Trophoblast cell (in vitro differentiated cells and primary cell): ENCODE measurements around the gene NACAD.

Experiments
- DNase-seq, 2 donors: peaks; one replicate each; pipeline ENCODE4 v3.0.0-alpha.2; 2016
- H2AFZ ChIP-seq: 2 replicates; pipeline ENCODE4 v1.6.1; 2013; ENCODE audit warnings: low read length, moderate library complexity, mild to moderate bottlenecking; ENCODE audit not compliant: insufficient read depth, poor library complexity
- H2AK5ac ChIP-seq: 2 replicates; pipeline ENCODE4 v1.6.1; 2013; ENCODE audit warnings: mild to moderate bottlenecking, low read length
- H2BK120ac ChIP-seq: 2 replicates; pipeline ENCODE4 v1.6.1; 2013; ENCODE audit warnings: low read length, mild to moderate bottlenecking, moderate library complexity; ENCODE audit not compliant: insufficient read depth, poor library complexity
- H2BK12ac ChIP-seq: 2 replicates; pipeline ENCODE4 v1.6.1; 2013; ENCODE audit warnings: mild to moderate bottlenecking, low read length, moderate library complexity
- H2BK5ac ChIP-seq: 2 replicates; pipeline ENCODE4 v1.6.1; 2013; ENCODE audit warnings: low read length, low read depth, moderate library complexity, mild to moderate bottlenecking; ENCODE audit not compliant: poor library complexity
- H3K14ac ChIP-seq: 2 replicates; pipeline ENCODE4 v1.6.1; 2013; ENCODE audit warnings: mild to moderate bottlenecking, low read length
- H3K18ac ChIP-seq: 2 replicates; pipeline ENCODE4 v1.6.1; 2013; ENCODE audit warnings: mild to moderate bottlenecking, low read length
- H3K23ac ChIP-seq: 2 replicates; pipeline ENCODE4 v1.6.1; 2013; ENCODE audit warnings: low read length
- H3K27ac ChIP-seq: 2 replicates; pipeline ENCODE4 v1.5.1; 2013; ENCODE audit warnings: low read depth, mild to moderate bottlenecking, inconsistent platforms, low read length, moderate library complexity
- H3K27me3 ChIP-seq: 2 replicates; pipeline ENCODE4 v1.6.1; 2013; ENCODE audit warnings: inconsistent platforms, mild to moderate bottlenecking, low read length, moderate library complexity; ENCODE audit not compliant: insufficient read depth
- H3K36me3 ChIP-seq, 2 experiments: 1 replicate in 1 of 2; 2 replicates in 1 of 2; pipeline ENCODE4 v1.6.1; 2013; ENCODE audit warnings: low read length in 2 of 2, mild to moderate bottlenecking in 2 of 2, moderate library complexity in 1 of 2; ENCODE audit not compliant: insufficient read depth in 2 of 2, control insufficient read depth in 1 of 2
- H3K4ac ChIP-seq: 2 replicates; pipeline ENCODE4 v1.6.1; 2013; ENCODE audit warnings: low read depth, mild to moderate bottlenecking, low read length, moderate library complexity
- H3K4me1 ChIP-seq, 2 experiments: 1 replicate in 1 of 2; 2 replicates in 1 of 2; pipeline ENCODE4 v1.6.1; 2013; ENCODE audit warnings: low read length in 2 of 2, mild to moderate bottlenecking in 2 of 2, moderate library complexity in 1 of 2; ENCODE audit not compliant: insufficient read depth in 2 of 2, control insufficient read depth in 1 of 2
- H3K4me2 ChIP-seq: 2 replicates; pipeline ENCODE4 v1.6.1; 2013; ENCODE audit warnings: inconsistent platforms, mild to moderate bottlenecking, low read length, moderate library complexity
- H3K4me3 ChIP-seq: 2 replicates; pipeline ENCODE4 v1.5.1; 2013; ENCODE audit warnings: mild to moderate bottlenecking, low read depth, low read length, inconsistent platforms
- H3K79me1 ChIP-seq: one replicate; pipeline ENCODE4 v1.6.1; 2013; ENCODE audit warnings: low read length
- H3K79me2 ChIP-seq: 2 replicates; pipeline ENCODE4 v1.6.1; 2013; ENCODE audit warnings: low read length, mild to moderate bottlenecking; ENCODE audit not compliant: control insufficient read depth, insufficient read depth, poor library complexity
- H3K9ac ChIP-seq: 2 replicates; pipeline ENCODE4 v1.6.1; 2013; ENCODE audit warnings: mild to moderate bottlenecking, low read length
- H3K9me3 ChIP-seq: 2 replicates; pipeline ENCODE4 v1.6.1; 2013; ENCODE audit warnings: low read depth, mild to moderate bottlenecking, control low read depth, inconsistent platforms, low read length; ENCODE audit not compliant: insufficient read depth
- H4K12ac ChIP-seq: 2 replicates; pipeline ENCODE4 v1.6.1; 2013; ENCODE audit warnings: low read depth, mild to moderate bottlenecking, low read length, moderate library complexity
- H4K8ac ChIP-seq: 2 replicates; pipeline ENCODE4 v1.6.1; 2013; ENCODE audit warnings: low read depth, mild to moderate bottlenecking, low read length, moderate library complexity
- H4K91ac ChIP-seq: one replicate; pipeline ENCODE4 v1.6.1; 2013; ENCODE audit warnings: low read depth, mild to moderate bottlenecking, low read length, moderate library complexity
- WGBS: extraction: QIAGEN DNeasy Blood & Tissue Kit; methylation state at CpG from one replicate; pipeline ENCODE4 v1.1.7; 2013; ENCODE audit warnings: missing lambda C conversion rate; ENCODE audit not compliant: insufficient read length, insufficient coverage; ENCODE audit errors: extremely low coverage; 5-methylcytosine and 5-hydroxymethylcytosine counted together

The NACAD gene

DNA sequence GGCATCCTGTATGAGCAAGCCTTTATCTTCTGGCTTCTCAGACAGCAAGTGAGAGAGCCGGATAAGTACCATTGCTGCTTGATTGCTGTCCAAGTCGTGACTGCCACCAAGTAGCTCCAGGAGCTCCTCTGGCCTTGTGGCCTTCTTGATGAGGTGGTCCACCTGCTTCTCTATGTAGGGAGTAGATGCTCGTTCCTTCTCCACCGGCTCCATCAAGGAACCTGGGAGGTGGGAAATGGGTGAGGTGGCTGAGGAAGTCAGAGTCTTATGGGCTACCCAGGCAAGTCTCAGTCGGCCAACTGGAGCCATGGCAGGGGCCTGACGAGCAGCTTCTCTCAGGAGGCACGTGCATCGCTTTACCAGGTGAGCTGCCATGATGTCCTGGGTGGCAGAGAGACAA lies 20.1 kb upstream of the NACAD start:
- Histone ChIP-seq H3K9me3 (no peaks in the 10 kb centered on the region), H4K91ac (no peak overlapping the region), H3K4me3 (no peak overlapping the region), H3K27ac (no peak overlapping the region), H3K4ac (peak overlapping the region; percentile 34), H2BK12ac (no peak overlapping the region), H3K9ac (no peak overlapping the region), H2BK5ac (no peak overlapping the region), H3K36me3 (peaks cover 42 to 50% of the 10 kb centered on the region in 2 experiments), H2BK120ac (no peak overlapping the region), H3K27me3 (no peaks in the 10 kb centered on the region), H3K18ac (peak overlapping the region; percentile 17), H4K12ac (no peak overlapping the region), H4K8ac (no peak overlapping the region), H3K4me1 (no peaks in the 10 kb centered on the region), H3K4me2 (no peak overlapping the region), H2AK5ac (no peak overlapping the region), H3K23ac (no peak overlapping the region), H3K79me1 (peaks cover 4% of the 10 kb centered on the region), H3K79me2 (peaks cover 2% of the 10 kb centered on the region), H3K14ac (no peak overlapping the region), H2AFZ (no peak overlapping the region)
- DNase-seq, result no peak
- no CpG with 5 or more reads among the region's 8 CpGs for WGBS

DNA sequence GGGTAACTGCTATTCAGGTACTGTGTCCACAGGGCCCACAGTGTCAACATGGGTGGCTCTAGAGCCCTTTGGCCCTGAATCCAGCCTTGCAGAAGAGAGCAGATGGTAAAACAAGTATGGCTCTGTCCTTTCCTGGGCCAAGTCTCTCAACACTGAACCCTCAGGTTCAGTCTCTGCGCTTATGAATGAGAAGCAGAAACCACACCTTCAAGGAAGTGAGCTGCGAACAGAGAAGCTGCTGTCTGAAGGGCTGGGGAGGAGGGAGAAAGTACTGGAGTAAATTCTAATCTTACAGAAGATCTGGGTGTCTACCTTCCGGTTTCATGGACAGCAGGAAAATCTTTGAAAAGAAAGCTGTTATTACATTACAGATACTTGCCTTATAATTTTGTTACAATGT lies 18.6 kb upstream of the NACAD start:
- Histone ChIP-seq H2BK120ac (no peak overlapping the region), H4K91ac (no peak overlapping the region), H3K9me3 (no peaks in the 10 kb centered on the region), H4K8ac (no peak overlapping the region), H2AFZ (no peak overlapping the region), H3K4me3 (no peak overlapping the region), H2BK5ac (no peak overlapping the region), H3K4me2 (no peak overlapping the region), H3K14ac (no peak overlapping the region), H3K79me2 (peaks cover 2% of the 10 kb centered on the region), H3K36me3 (peaks cover 55 to 65% of the 10 kb centered on the region in 2 experiments), H2AK5ac (no peak overlapping the region), H3K18ac (no peak overlapping the region), H3K27ac (no peak overlapping the region), H3K4ac (no peak overlapping the region), H3K79me1 (peaks cover 4% of the 10 kb centered on the region), H3K4me1 (no peaks in the 10 kb centered on the region), H3K9ac (no peak overlapping the region), H4K12ac (no peak overlapping the region), H3K27me3 (no peaks in the 10 kb centered on the region), H3K23ac (no peak overlapping the region), H2BK12ac (no peak overlapping the region)
- no CpG with 5 or more reads among the region's 3 CpGs for WGBS
- DNase-seq, result no peak

GRCh38 chr7:45106820-45107219 lies 18.1 kb upstream of the NACAD start:
- Histone ChIP-seq H3K9me3 (no peaks in the 10 kb centered on the region), H3K4me2 (no peak overlapping the region), H2BK120ac (no peak overlapping the region), H3K18ac (no peak overlapping the region), H4K12ac (no peak overlapping the region), H3K36me3 (peaks cover 60 to 70% of the 10 kb centered on the region in 2 experiments), H2BK5ac (no peak overlapping the region), H3K23ac (no peak overlapping the region), H3K9ac (no peak overlapping the region), H4K91ac (no peak overlapping the region), H3K79me1 (peaks cover 4% of the 10 kb centered on the region), H3K4ac (no peak overlapping the region), H2AK5ac (no peak overlapping the region), H4K8ac (no peak overlapping the region), H3K79me2 (peaks cover 2% of the 10 kb centered on the region), H3K27me3 (no peaks in the 10 kb centered on the region), H2AFZ (no peak overlapping the region), H3K14ac (no peak overlapping the region), H2BK12ac (no peak overlapping the region), H3K27ac (no peak overlapping the region), H3K4me1 (no peaks in the 10 kb centered on the region), H3K4me3 (no peak overlapping the region)
- DNase-seq, result no peak
- WGBS, result no CpG with 5 or more reads among the region's 8 CpGs

DNA sequence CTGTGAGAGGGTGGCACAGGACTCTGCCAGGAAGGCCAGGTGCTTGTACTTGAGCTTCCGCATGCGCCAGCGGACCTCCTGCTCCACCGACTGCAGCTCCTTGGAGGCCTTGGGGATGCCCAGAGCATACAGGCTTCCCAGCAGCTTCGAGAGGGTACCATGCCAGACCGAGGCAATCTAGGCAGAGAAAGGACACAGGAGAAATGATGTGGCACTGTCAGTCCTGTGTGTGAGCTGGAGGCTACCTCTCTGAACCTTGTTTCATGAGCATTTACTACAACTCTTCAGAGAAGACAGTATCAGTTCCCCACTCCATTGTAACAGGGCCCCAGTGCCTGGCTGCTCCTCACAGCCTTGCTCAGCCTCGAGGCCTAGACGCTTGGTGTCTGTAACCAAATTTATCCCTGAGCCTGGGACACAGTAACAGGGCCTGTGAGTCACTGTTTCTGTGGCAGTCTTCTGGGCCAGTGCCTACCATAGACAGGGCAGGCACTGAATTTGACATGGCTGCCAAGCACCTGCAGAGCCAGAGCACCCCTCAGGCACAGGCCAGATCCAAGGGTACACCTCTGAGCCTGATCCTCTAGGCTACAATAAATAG lies 16.9 kb upstream of the NACAD start:
- Histone ChIP-seq H3K9me3 (no peaks in the 10 kb centered on the region), H4K12ac (no peak overlapping the region), H2BK5ac (no peak overlapping the region), H3K79me1 (no peaks in the 10 kb centered on the region), H3K4me2 (no peak overlapping the region), H3K36me3 (peaks cover 71 to 81% of the 10 kb centered on the region in 2 experiments), H3K9ac (no peak overlapping the region), H2AFZ (no peak overlapping the region), H3K4me1 (no peaks in the 10 kb centered on the region), H3K27me3 (no peaks in the 10 kb centered on the region), H3K14ac (no peak overlapping the region), H3K18ac (no peak overlapping the region), H2BK120ac (no peak overlapping the region), H3K79me2 (no peaks in the 10 kb centered on the region), H3K4me3 (no peak overlapping the region), H2AK5ac (no peak overlapping the region), H3K27ac (no peak overlapping the region), H3K4ac (no peak overlapping the region), H4K91ac (no peak overlapping the region), H2BK12ac (no peak overlapping the region), H3K23ac (no peak overlapping the region), H4K8ac (no peak overlapping the region)
- no peak for DNase-seq
- WGBS, result no CpG with 5 or more reads among the region's 8 CpGs
